ENCODE data around the gene BDNF. TPM values are rescaled to one million over a fixed set of nuclear protein-coding genes. Genes with fewer than 3 reads are reported as not detected.

Gene BDNF
- total RNA-seq, 1 experiment from 2014 or later, result 4.8 TPM

DNA sequence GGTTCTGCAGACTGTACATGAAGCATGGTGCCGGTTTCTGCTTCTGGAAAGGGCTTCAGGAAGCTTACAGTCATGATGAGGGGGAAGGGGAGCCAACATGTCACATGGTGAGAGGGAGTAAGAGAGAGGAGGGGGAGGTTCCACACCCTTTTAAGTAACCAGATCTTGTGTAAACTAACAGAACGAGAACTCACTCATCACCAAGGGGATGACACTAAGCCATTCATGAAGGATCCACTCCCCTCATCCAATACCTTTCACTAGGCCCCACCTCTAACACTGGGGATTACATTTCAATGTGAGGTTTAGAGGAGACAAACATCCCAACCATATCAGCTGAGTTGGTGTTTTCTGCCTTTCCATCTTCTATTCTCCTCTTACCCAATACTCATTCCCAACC lies 83.5 kb downstream of the BDNF start:
- ChIA-PET CTCF (no interaction called here), POLR2A (no interaction called here)
- no peaks in the 10 kb centered on the region for H3K9me3 Mint-ChIP-seq
- H3K36me3 Mint-ChIP-seq, result peaks cover 61% of the 10 kb centered on the region
- ATAC-seq (no peak; the same call in 1 of the 2 replicates), DNase-seq (ENCODE audit: low spot score) (no peak)
- H3K27me3 Mint-ChIP-seq (ENCODE audit: low read depth), result peaks cover 7% of the 10 kb centered on the region
- no peak for TF ChIP-seq ZNF671 (CRISPR knock-in tag; IDR thresholded peaks at IDR 0.05)
- no peak for TF ChIP-seq ZNF219 (CRISPR knock-in tag; IDR thresholded peaks at IDR 0.05; ENCODE audit: borderline replicate concordance)
- no peak for TF ChIP-seq CBFB (CRISPR knock-in tag; IDR thresholded peaks at IDR 0.05; ENCODE audit: low read depth)
- TF ChIP-seq ZNF396 (CRISPR knock-in tag; IDR thresholded peaks at IDR 0.05; ENCODE audit: borderline replicate concordance), result no peak
- no peak for TF ChIP-seq KAT7 (CRISPR knock-in tag; IDR thresholded peaks at IDR 0.05; ENCODE audit: borderline replicate concordance)
- no peak for TF ChIP-seq NFE2L1 (CRISPR knock-in tag; IDR thresholded peaks at IDR 0.05)
- TF ChIP-seq, protein P1, sequence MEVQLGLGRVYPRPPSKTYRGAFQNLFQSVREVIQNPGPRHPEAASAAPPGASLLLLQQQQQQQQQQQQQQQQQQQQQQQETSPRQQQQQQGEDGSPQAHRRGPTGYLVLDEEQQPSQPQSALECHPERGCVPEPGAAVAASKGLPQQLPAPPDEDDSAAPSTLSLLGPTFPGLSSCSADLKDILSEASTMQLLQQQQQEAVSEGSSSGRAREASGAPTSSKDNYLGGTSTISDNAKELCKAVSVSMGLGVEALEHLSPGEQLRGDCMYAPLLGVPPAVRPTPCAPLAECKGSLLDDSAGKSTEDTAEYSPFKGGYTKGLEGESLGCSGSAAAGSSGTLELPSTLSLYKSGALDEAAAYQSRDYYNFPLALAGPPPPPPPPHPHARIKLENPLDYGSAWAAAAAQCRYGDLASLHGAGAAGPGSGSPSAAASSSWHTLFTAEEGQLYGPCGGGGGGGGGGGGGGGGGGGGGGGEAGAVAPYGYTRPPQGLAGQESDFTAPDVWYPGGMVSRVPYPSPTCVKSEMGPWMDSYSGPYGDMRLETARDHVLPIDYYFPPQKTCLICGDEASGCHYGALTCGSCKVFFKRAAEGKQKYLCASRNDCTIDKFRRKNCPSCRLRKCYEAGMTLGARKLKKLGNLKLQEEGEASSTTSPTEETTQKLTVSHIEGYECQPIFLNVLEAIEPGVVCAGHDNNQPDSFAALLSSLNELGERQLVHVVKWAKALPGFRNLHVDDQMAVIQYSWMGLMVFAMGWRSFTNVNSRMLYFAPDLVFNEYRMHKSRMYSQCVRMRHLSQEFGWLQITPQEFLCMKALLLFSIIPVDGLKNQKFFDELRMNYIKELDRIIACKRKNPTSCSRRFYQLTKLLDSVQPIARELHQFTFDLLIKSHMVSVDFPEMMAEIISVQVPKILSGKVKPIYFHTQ (CRISPR knock-in tag; IDR thresholded peaks at IDR 0.05), result peak; percentile 25; the same call in 1 of the 2 replicates
- peak; percentile 37; the same call in 1 of the 2 replicates for TF ChIP-seq PRRX2 (CRISPR knock-in tag; IDR thresholded peaks at IDR 0.05)
- TF ChIP-seq, protein P2, sequence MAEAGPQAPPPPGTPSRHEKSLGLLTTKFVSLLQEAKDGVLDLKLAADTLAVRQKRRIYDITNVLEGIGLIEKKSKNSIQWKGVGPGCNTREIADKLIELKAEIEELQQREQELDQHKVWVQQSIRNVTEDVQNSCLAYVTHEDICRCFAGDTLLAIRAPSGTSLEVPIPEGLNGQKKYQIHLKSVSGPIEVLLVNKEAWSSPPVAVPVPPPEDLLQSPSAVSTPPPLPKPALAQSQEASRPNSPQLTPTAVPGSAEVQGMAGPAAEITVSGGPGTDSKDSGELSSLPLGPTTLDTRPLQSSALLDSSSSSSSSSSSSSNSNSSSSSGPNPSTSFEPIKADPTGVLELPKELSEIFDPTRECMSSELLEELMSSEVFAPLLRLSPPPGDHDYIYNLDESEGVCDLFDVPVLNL (CRISPR knock-in tag; IDR thresholded peaks at IDR 0.05; ENCODE audit: borderline replicate concordance, low read depth), result no peak
- no peak for TF ChIP-seq RELA (CRISPR knock-in tag; IDR thresholded peaks at IDR 0.05; ENCODE audit: borderline replicate concordance)
- TF ChIP-seq NR3C1 (CRISPR knock-in tag; conservative IDR thresholded peaks at IDR 0.05; ENCODE audit: low read depth), result no peak
- TF ChIP-seq, protein P3, sequence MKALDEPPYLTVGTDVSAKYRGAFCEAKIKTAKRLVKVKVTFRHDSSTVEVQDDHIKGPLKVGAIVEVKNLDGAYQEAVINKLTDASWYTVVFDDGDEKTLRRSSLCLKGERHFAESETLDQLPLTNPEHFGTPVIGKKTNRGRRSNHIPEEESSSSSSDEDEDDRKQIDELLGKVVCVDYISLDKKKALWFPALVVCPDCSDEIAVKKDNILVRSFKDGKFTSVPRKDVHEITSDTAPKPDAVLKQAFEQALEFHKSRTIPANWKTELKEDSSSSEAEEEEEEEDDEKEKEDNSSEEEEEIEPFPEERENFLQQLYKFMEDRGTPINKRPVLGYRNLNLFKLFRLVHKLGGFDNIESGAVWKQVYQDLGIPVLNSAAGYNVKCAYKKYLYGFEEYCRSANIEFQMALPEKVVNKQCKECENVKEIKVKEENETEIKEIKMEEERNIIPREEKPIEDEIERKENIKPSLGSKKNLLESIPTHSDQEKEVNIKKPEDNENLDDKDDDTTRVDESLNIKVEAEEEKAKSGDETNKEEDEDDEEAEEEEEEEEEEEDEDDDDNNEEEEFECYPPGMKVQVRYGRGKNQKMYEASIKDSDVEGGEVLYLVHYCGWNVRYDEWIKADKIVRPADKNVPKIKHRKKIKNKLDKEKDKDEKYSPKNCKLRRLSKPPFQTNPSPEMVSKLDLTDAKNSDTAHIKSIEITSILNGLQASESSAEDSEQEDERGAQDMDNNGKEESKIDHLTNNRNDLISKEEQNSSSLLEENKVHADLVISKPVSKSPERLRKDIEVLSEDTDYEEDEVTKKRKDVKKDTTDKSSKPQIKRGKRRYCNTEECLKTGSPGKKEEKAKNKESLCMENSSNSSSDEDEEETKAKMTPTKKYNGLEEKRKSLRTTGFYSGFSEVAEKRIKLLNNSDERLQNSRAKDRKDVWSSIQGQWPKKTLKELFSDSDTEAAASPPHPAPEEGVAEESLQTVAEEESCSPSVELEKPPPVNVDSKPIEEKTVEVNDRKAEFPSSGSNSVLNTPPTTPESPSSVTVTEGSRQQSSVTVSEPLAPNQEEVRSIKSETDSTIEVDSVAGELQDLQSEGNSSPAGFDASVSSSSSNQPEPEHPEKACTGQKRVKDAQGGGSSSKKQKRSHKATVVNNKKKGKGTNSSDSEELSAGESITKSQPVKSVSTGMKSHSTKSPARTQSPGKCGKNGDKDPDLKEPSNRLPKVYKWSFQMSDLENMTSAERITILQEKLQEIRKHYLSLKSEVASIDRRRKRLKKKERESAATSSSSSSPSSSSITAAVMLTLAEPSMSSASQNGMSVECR (CRISPR knock-in tag; IDR thresholded peaks at IDR 0.05; ENCODE audit: borderline replicate concordance), result no peak
- no peak for TF ChIP-seq MYBL2 (CRISPR knock-in tag; IDR thresholded peaks at IDR 0.05)
- TF ChIP-seq TCF7 (CRISPR knock-in tag; IDR thresholded peaks at IDR 0.05; ENCODE audit: low read depth), result no peak
- peak overlapping the region; percentile 39 for H3K27ac Mint-ChIP-seq
- H3K4me1 Mint-ChIP-seq, result peaks cover 45% of the 10 kb centered on the region
- no peak overlapping the region for H3K4me3 Mint-ChIP-seq

DNA sequence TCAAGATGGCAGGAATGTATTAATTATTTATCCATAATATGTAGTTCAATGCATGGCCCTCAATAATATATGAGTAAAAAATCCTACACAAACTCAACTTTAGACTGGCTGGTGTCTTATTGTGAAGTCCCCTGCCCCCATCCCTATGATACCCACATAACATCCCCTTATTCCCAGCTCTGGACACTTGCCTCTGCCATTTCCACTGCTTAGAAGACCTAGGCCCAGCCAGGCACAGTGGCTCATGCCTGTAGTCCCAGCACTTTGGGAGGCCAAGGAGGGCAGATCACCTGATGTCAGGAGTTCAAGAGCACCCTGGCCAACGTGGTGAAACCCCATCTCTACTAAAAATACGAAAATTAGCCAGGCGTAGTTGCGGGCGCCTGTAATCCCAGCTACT lies 84.4 kb downstream of the BDNF start:
- ChIA-PET POLR2A (no interaction called here), CTCF (no interaction called here)
- peaks cover 52% of the 10 kb centered on the region for H3K36me3 Mint-ChIP-seq
- peaks cover 40% of the 10 kb centered on the region for H3K4me1 Mint-ChIP-seq
- H3K27ac Mint-ChIP-seq, result no peak overlapping the region
- peaks cover 16% of the 10 kb centered on the region for H3K27me3 Mint-ChIP-seq (ENCODE audit: low read depth)
- H3K4me3 Mint-ChIP-seq, result no peak overlapping the region
- ATAC-seq, result no peak
- no peaks in the 10 kb centered on the region for H3K9me3 Mint-ChIP-seq
- no peak for DNase-seq (ENCODE audit: low spot score)
- TF ChIP-seq PRRX2 (CRISPR knock-in tag; IDR thresholded peaks at IDR 0.05), result peak; percentile 32; the same call in 1 of the 2 replicates
- TF ChIP-seq, protein P4, sequence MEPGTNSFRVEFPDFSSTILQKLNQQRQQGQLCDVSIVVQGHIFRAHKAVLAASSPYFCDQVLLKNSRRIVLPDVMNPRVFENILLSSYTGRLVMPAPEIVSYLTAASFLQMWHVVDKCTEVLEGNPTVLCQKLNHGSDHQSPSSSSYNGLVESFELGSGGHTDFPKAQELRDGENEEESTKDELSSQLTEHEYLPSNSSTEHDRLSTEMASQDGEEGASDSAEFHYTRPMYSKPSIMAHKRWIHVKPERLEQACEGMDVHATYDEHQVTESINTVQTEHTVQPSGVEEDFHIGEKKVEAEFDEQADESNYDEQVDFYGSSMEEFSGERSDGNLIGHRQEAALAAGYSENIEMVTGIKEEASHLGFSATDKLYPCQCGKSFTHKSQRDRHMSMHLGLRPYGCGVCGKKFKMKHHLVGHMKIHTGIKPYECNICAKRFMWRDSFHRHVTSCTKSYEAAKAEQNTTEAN (CRISPR knock-in tag; IDR thresholded peaks at IDR 0.05), result no peak
- TF ChIP-seq ZNF671 (CRISPR knock-in tag; IDR thresholded peaks at IDR 0.05), result peak; percentile 84; the same call in 1 of the 2 replicates
- TF ChIP-seq, protein P5, sequence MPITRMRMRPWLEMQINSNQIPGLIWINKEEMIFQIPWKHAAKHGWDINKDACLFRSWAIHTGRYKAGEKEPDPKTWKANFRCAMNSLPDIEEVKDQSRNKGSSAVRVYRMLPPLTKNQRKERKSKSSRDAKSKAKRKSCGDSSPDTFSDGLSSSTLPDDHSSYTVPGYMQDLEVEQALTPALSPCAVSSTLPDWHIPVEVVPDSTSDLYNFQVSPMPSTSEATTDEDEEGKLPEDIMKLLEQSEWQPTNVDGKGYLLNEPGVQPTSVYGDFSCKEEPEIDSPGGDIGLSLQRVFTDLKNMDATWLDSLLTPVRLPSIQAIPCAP (CRISPR knock-in tag; IDR thresholded peaks at IDR 0.05), result no peak
- TF ChIP-seq, protein P6, sequence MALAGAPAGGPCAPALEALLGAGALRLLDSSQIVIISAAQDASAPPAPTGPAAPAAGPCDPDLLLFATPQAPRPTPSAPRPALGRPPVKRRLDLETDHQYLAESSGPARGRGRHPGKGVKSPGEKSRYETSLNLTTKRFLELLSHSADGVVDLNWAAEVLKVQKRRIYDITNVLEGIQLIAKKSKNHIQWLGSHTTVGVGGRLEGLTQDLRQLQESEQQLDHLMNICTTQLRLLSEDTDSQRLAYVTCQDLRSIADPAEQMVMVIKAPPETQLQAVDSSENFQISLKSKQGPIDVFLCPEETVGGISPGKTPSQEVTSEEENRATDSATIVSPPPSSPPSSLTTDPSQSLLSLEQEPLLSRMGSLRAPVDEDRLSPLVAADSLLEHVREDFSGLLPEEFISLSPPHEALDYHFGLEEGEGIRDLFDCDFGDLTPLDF (CRISPR knock-in tag; IDR thresholded peaks at IDR 0.05), result no peak
- TF ChIP-seq, protein P7, sequence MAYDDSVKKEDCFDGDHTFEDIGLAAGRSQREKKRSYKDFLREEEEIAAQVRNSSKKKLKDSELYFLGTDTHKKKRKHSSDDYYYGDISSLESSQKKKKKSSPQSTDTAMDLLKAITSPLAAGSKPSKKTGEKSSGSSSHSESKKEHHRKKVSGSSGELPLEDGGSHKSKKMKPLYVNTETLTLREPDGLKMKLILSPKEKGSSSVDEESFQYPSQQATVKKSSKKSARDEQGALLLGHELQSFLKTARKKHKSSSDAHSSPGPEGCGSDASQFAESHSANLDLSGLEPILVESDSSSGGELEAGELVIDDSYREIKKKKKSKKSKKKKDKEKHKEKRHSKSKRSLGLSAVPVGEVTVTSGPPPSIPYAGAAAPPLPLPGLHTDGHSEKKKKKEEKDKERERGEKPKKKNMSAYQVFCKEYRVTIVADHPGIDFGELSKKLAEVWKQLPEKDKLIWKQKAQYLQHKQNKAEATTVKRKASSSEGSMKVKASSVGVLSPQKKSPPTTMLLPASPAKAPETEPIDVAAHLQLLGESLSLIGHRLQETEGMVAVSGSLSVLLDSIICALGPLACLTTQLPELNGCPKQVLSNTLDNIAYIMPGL (CRISPR knock-in tag; IDR thresholded peaks at IDR 0.05), result no peak
- no peak for TF ChIP-seq RORB (CRISPR knock-in tag; IDR thresholded peaks at IDR 0.05)
- TF ChIP-seq, protein P8, sequence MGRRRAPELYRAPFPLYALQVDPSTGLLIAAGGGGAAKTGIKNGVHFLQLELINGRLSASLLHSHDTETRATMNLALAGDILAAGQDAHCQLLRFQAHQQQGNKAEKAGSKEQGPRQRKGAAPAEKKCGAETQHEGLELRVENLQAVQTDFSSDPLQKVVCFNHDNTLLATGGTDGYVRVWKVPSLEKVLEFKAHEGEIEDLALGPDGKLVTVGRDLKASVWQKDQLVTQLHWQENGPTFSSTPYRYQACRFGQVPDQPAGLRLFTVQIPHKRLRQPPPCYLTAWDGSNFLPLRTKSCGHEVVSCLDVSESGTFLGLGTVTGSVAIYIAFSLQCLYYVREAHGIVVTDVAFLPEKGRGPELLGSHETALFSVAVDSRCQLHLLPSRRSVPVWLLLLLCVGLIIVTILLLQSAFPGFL (CRISPR knock-in tag; IDR thresholded peaks at IDR 0.05; ENCODE audit: borderline replicate concordance), result no peak
- TF ChIP-seq CREM (CRISPR knock-in tag; IDR thresholded peaks at IDR 0.05), result no peak
